HG02759 (cell line): ENCODE results near the gene IGSF9B.

ENCODE experiments used
- ATAC-seq: cut with Tn5 transposase; IDR thresholded peaks from one replicate; pipeline ENCODE4 v1.9.1; 2021; ENCODE audit warnings: mild to moderate bottlenecking, moderate library complexity; ENCODE audit not compliant: unreplicated experiment

IGSF9B gene

DNA sequence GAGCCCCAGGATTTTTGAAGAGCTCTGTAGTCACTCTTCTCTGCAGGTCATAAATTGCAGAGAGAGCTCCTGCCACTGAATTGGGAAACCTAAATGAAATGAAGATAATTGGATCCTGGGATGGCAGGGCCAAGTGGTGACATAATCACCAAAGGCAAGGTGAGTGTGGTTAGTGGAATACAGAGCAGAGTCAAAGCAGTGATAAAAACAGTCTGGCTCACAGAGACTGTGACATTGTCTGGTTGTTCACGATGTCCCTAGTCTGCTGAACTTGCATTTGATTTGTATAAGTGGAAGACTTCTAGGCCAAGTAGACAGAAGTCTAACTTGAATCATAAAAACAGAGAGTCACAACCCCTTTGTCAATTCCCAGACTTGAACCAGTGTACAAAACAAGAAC is 84.6 kb downstream of the IGSF9B start:
- ATAC-seq: no peak

GRCh38 chr11:133867456-133867855 is 89.3 kb downstream of the IGSF9B start:
- ATAC-seq: no peak

DNA sequence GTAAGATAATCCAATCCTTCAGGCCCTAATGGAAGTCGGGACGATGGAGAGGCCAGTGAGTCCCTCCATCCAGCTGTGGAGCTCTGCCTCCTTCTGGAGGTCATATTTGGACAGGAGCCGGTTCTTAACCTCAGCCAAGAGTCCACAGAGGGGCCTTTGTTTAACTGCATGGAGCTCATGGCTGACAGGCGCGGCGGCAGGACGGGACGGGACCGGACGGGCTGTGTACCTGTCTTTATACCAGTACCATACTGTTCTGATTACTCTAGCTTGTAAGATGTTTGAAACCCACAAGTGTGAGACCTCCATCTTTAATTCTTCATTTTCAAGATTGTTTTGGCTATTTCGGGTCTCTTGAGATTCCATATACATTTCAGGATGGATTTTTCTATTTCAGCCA is 91.3 kb downstream of the IGSF9B start:
- no peak for ATAC-seq

- no peak for ATAC-seq
Measured at GRCh38 chr11:133864756-133865155, 92.0 kb downstream of the IGSF9B start.

GRCh38 chr11:133860151-133860550 is 96.6 kb downstream of the IGSF9B start:
- no peak for ATAC-seq
